LNCaP clone FGC (cell line): ENCODE results near the gene LMO1.

Experiments used
- DNase-seq: peaks from one replicate; pipeline ENCODE4 v3.0.0-alpha.2; 2011; ENCODE audit warnings: low read depth
- H3K4me3 ChIP-seq: 2 replicates; pipeline ENCODE4 v1.5.1; 2011; ENCODE audit warnings: mild to moderate bottlenecking, low read depth, low read length, control low read depth
- TF ChIP-seq, protein P1 (sequence below): IDR thresholded peaks from 2 replicates; pipeline ENCODE4 v1.5.1; 2012; ENCODE audit warnings: mild to moderate bottlenecking; ENCODE audit not compliant: control insufficient read depth, insufficient read depth; ENCODE audit errors: extremely low read depth

The LMO1 gene

DNA sequence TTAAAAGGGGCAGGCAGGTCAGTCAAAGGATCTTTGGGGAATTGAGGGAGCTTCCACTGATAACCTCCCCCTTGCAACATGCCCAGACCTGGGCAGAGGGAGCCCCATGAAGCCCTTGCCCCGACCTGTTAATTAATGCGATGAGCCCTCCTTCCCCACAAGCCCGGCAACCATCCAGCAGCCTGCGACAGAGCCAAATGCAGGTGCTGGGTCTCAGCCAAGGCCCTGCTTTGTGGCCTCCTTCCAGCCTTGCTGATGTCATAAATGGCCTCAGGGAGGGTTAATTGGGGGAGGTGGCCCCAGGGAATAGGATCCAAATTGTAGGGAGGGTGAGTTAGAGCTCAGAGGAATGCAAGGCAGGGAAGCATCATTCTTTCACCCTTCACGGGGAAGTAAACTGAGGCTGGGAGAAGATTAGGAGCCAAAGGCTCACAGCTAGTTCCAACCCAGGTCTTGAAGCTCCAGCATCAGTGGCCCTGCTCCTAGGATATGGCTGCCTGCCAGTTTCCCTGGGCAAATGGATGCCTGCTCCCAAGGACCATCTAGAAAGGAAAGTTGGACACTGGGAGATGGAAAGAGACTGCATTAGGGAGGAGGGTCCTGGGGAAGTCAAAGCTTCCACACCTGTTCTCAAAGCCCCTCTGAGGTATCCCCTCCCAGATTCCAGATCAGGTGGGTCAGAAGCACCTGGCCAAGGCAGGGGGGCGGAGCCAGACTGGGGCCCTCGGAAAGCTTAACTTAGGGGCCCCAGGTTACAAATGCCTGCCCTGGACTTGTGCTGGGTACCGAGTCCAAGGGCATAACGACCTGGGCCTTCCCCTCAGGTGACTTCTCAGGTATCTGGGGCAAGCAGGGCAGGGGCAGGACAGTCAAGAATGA, 34.1 kb downstream of the LMO1 start:
- TF ChIP-seq, protein P1, sequence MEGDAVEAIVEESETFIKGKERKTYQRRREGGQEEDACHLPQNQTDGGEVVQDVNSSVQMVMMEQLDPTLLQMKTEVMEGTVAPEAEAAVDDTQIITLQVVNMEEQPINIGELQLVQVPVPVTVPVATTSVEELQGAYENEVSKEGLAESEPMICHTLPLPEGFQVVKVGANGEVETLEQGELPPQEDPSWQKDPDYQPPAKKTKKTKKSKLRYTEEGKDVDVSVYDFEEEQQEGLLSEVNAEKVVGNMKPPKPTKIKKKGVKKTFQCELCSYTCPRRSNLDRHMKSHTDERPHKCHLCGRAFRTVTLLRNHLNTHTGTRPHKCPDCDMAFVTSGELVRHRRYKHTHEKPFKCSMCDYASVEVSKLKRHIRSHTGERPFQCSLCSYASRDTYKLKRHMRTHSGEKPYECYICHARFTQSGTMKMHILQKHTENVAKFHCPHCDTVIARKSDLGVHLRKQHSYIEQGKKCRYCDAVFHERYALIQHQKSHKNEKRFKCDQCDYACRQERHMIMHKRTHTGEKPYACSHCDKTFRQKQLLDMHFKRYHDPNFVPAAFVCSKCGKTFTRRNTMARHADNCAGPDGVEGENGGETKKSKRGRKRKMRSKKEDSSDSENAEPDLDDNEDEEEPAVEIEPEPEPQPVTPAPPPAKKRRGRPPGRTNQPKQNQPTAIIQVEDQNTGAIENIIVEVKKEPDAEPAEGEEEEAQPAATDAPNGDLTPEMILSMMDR, result no peak
- no peak overlapping the region for H3K4me3 ChIP-seq
- DNase-seq, result no peak

DNA sequence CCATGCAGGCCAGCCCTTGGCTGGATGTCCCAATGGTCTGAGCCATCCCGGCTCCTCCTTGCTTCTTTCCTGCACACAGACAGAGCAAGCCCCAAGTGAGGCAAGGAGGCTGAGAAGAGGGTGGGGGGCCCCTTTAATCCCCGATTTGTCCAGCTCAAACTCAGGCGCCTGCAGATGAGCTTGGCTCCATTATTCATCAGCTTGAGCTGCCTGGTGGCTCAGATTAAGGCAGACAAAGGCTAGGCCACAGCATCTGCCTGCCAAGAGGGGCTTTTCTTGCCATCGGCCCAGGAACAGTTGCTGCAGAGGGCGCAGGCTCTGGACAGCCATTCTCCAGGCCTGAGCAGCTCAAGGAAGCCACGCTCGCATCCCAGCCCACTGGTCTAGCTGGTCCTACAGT, 35.4 kb downstream of the LMO1 start:
- no peak for DNase-seq
- H3K4me3 ChIP-seq, result no peak overlapping the region
- TF ChIP-seq, protein P1, result no peak

DNA sequence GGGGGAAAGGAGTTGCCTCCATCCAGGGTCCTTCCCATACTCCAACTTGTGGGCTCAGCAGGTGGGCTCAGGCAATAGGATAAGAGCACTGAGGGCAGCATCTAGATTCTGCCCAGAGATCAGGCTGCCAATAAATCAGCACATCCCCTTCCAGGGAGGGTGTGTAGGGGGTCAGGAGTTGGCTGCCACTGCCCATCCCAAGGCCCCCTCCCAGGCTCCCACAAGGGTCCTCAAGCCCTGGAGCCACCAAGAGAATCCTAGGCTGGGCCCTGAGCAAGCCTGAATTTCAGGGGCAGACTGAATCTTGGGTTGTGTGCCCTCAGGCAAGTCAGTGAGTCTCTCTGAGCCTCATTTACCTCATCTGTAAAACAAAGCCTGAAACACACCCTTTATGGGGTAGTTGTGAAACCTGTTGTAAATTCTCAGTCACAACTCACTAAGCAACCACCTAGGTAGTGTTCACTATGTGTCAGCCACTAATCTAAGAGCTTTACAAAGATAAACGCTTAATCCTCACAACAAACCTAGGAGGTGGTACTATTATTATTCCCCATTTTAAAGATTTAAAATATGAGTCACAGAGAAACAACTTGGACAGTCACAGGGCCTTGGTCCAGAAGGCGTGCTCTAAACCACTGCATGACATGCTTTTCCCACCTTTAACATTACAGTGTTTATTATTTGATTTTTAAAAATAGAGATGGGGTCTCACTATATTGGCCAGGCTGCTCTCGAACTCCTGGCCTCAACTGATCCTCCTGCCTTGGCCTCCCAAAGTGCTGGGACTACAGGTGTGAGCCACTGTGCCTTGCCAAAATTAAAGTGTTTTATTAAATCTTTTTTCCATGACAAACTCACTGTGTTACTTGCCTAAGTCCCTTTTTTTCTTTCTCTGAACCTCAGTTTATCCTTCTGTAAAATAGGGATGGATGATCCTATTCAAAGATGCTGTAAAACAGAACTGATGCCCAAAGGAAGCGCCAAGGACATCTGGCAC, 36.2 kb downstream of the LMO1 start:
- H3K4me3 ChIP-seq, result no peak overlapping the region
- no peak for DNase-seq
- TF ChIP-seq, protein P1, result no peak

DNA sequence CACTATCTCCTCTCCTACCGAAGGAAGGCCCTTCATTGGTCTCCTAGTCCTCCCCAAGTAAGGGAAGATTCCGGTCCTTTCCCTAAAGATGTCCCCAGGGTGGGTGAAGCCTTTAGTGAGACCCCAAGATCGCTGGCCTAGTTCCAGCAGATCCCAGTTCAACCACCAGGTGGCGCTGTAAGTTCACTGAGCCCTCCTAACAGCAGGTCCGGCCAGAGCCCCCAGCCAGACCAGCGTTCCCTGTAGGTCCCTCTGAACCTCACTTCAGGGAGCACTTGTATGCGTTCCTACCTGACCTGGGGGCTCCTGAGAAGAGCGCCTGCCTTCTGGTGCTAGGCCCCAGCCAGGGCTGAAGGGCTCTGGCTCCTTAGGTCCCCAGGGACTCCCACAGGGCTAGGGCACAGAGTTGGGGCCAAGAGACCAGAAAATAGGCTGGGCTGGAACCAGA, 38.1 kb downstream of the LMO1 start:
- DNase-seq, result no peak
- H3K4me3 ChIP-seq, result no peak overlapping the region
- TF ChIP-seq, protein P1, result peak; percentile 81

DNA sequence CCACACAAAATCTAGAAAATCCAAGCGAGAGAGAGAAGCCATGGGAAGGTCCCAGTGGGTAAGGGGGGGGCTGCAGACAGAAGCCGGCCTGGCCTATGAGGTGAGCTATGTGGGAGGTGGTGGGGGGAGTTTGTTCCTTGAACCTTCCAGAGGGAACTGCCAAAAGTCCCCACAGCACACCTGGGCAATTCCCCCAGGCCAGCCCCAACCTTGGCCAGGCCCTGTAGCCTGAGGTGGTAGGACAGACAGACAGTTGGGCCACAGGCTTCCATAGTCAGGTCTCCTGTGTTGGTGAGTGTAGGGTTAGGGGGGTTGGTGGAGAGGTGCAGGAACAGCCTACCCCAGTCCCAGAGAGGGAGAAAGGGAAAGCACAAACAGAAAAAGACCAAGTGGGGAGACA, 39.0 kb downstream of the LMO1 start:
- TF ChIP-seq, protein P1, result no peak
- no peak overlapping the region for H3K4me3 ChIP-seq
- no peak for DNase-seq

DNA sequence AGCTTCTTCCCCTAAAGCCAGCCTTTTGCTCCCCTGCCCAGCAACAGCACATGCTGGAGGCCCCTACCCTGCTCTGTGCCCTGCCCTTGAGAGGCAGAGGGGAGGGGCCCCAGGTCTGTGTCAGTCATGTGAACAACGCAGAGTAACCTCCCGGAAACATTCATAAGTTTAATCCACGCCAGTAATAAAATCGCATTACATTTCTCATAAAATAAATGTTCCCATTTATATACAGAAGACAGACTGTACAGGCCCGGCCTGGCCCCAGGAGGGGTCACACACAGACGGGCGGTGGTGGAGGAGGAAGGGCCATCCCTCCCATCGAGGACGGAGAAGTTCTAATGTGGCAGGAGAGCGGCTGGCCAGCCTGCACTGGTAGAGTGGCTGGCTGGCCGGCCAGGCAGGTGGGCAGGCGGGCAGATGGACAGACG, 39.5 kb downstream of the LMO1 start:
- no peak overlapping the region for H3K4me3 ChIP-seq
- TF ChIP-seq, protein P1, result no peak
- DNase-seq, result no peak
